GM20431 (cell line): ENCODE data around the gene BDNF.
"Not testable (repeated sequence)": the region's sequence is repeated elsewhere in the genome, so short reads cannot be mapped to it uniquely, and the experiment has no call there.

Experiments
- in situ Hi-C: fragments of 300-500 bp; cut with MseI, MboI; formaldehyde crosslinking; loops from one replicate; pipeline ENCODE4 v1.15.0; 2020; ENCODE audit warnings: low sequenced_read_pairs; ENCODE audit not compliant: unreplicated experiment

BDNF gene

DNA sequence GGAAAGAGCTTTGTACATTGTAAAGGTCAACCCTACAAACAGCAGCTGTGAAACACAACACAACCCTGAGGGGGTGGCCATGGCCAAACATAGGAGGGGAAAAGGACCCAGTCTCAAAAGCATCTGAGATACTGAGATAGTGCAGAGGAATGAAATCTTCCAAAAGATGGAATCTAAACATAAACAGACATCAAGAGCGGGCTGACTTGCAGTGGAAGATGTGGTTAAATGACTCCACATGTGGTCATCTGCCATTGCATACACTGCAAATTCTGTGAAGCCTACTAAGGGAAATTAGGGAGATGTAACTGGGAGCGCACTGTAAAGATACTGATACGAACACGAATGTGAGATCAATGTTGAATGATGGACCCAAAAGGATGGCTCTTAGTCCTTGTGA is 22.0 kb downstream of the BDNF start:
- in situ Hi-C loops, result loop anchor here (25.0 kb wide), 3 partner anchors 859 to 1659 kb away; no protein-coding TSS in a partner anchor

DNA sequence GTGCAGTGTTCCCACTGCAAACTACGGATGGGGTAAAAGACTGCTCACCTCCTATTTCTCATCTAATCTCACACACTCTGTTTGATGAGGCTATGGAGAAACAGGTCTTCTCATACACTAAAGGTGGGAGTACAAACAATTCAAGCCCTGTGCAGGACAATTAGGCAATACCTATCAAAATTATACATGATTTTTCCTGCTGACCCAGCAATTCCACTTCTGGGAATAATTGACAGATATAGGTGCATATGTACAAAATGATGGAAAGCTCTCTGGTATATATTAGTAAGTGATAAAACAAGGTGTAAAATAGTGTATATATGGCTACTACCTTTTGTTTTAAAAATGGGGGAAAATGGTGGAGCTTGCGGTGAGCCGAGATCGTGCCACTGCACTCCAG is 23.1 kb downstream of the BDNF start:
- in situ Hi-C loops, result loop anchor here (25.0 kb wide), 3 partner anchors 860 to 1660 kb away; no protein-coding TSS in a partner anchor

DNA sequence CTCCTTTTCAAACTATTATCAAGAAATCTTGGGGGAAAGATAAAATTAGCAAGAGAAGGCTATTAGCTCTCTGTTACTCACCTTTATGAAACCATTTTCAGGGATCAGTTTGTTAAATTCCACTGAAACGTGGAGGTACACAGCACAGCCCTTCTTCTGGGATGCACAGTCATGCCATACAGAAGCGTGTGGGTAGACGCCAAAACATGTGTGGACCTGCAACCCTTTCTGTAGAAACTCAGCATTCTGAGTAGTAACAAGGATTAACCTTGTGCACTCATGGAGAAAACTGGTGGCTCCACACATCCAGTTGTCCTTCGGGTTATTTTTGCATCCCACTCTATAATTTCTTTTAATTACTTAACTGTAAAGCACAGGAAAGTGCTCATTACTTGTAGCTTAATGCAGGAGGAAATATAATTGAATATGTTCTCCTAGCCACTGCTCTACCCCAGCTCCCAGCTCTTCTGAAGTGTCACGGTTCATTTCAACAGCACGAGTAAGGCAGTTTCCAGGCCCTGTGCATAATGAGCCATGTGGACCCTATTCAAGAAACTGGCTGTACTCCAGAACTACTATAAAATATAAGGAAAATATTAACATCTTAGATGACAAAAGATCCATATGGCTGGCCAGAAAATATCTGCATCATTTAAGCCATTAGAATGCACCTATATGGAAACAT is 26.1 kb downstream of the BDNF start:
- in situ Hi-C loops, result no loop called here

DNA sequence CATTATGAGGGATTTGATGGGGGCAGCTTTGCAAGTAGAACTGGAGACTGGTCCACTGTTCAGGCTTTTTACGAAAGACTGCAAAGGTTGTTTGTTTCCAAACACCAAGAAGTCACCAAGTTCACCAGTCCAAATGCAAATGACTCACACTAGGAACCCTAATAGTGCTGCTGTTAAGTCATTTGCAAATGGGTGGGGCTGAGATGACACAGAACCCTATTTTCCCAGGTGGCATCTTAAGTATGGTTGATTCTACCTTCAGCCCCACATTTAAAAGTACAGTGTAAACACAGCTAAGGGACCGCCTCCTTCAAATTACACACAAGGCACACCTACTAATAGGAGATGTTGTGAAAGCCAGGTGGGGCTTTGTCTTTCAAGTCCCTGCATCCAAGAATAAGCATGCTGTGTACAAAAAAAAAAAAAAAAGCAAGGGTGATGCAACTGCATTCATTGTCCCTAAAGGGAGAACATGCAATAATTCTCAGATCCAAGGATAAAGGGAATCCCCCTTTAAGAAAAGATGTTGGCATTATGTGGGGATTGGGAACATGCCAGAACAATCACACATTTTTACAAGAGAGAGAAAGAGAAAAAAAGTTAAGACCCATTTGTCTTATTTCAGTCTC is 27.3 kb downstream of the BDNF start:
- in situ Hi-C loops, result no loop called here

DNA sequence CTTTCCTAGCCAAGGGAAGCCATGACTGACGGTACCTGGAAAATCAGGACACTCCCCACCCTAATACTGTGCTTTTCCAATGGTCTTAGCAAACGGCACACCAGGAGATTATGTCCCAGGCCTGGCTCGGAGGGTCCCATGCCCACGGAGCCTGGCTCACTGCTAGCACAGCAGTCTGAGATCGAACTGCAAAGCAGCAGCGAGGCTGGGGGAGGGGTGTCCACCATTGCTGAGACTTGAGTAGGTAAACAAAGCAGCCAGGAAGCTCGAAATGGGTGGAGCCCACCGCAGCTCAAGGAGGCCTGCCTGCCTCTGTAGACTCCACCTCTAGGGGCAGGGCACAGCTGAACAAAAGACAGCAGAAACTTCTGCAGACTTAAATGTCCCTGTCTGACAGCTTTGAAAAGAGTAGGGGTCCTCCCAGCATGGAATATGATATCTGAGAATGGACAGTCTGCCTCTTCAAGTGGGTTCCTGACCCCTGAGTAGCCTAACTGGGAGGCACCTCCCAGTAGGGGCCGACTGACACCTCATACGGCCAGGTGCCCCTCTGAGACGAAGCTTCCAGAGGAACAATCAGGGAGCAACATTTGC is 34.6 kb downstream of the BDNF start:
- in situ Hi-C loops, result not testable (repeated sequence)

DNA sequence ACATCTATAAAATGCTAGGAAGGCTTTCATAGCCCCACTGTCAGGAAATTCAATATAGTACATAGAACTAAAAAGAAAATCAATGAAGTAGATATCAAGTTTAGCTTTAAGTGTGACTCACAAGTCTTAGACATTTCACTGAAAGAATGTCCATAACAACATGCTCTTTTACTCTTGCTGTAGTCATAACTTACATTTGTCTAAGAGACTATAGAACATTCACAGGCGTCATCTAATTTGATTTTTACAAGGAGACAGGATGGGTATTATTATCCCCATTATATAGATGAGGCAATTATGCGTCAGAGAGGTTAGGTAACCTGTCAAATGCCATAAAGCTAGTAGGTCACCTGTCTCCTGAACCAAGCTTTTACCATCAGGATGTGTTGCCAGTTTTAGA is 36.9 kb downstream of the BDNF start:
- in situ Hi-C loops, result no loop called here

DNA sequence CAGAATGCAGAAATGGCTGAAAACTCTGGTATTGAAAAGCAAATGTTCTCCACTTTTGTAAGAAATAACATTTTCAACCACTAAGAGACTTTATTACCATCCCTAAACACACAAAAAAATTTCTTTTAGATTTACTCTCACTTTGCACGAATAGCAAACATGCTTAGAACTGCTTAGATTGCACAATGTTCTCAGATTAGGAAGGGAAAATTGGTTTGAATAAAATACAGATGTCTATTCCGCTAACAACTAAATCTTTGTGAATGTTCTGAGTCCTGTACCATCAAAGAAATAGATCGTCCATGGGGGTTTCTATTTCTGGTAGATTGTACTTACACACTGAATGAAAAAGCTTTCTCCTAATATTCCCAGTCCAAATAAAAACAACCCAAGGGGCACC is 40.1 kb downstream of the BDNF start:
- in situ Hi-C loops, result no loop called here

DNA sequence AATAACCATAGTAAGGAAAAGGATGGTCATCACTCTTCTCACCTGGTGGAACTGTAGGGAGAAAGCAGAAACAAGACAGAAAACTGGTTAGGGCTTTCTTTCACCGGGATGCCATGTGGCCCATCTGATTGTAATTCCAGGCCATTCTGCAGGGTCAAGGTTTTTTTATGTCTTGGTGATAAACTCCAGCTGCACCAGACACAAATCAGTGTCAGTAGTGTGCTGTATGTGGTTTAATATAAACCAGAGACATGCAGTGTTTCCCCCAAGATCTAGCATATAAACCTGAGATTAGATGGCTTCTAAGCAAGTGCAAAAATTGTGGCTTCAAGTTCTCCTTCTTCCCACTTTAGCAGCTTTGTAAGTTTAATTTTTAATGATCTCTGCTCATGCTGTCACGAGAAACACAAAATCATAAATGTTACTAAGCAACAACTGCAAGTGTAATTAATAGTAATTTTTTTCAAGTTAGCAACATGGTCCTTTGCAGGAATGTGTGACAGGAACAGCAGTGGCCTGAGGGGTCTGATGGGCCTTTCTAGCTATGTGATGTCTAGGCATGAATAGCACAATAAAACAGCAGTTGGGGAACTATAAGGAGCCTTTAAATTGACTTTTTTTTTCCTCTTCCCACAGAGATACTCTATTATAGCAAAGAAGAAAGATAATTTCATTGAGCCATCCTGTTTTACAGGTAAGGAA is 41.6 kb downstream of the BDNF start:
- in situ Hi-C loops, result no loop called here

DNA sequence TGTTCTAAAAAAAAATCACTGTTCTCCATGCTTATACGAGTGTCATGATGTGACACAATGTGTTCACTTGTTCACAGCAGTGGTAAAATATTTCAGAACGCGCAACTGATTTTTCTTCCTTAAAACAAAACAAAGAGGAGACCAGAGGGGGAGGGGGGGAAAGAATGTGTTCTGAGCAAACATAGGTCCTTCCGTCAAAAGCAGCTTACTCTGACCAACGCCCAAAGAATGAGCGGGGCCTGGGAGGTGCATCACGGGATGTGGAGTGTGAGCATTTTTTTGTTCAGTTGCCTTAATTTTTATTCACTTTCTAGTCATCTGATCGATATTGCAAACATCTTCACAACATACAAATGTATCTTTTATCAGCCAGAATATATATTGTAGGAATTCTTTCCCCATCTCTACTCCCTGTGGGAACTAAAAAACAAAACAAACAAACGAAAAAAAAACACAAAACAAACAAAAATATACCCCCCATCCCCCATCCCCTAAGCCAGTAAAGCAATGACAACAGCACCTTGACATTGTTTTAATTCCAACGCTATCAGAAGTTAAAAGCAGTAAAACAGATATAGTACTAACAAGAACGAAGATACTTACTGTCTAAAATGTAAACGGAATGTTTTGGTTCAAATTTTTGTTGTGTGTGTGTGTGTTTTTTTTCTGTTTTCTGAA is 43.3 kb downstream of the BDNF start:
- in situ Hi-C loops, result no loop called here

DNA sequence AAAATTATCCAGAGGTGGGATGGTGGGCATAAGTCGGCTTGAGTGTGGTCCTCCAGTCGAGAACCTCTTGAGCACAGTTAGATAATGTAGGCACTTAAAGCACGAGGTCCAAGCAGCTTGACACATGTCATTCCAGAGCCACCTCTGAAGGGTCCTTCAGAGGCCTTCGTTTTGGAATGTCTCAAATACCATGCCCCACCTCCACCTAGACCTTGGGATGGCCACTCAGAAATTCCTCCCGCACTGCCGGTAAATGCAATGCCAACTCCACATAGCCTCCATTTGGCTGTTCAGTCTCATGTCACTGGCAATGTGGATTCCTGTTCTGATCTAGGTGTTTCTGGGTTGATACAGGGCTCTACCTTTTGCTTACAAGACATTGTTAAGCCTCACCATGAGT is 43.9 kb downstream of the BDNF start:
- in situ Hi-C loops, result no loop called here

DNA sequence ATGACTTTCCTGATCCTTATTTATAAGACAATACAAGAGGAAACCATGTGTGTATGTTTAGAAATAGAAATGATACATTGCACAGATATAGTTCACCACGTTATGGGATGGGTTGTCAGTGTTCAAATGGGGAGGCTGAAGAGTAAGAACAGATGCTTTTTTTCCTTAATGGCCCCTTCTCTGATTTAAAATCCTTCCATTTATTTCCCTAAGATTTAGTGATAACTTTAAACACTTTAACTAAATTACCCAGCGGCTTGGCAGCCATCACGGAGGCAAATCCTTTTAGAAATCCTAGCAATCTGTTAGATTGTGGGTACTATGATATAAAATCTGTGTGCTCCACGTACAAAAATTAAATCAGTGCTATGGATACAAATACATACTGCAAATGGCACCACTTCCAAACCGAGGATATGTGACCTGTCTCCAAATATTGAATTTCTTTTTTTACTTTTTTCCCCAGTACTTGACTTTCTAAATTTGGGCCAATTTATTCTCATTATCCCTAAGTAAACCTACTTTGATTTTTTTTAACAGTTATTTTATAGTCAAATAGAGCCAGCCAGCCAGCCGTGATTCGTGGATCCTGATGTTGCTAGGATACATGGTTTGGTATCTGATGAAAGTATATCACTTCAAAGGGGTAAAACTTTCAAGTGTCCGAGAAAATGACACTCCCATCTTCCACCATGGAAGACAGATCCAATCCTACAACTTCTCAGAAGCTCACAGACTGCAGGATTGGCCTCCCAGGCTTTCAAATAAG is 46.1 kb downstream of the BDNF start:
- in situ Hi-C loops, result no loop called here

DNA sequence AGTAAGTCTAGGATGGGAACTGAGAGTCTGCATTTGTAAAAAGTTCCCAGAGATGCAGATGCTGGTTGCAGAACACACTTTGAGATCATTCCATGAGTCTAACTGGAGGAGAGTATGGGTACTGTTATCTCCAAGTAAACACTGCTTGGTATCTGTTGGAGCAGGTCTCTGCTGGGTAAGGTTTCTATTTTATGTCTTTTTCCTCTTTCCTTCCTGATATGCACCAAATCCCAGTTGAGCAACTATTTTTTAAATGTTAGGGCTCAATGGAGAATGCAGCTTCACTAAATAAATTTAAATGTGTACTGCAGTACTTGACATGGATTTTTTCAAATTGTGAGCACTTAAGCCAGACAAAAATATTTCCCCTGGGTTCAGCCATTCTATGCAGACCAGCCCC is 48.5 kb downstream of the BDNF start:
- in situ Hi-C loops, result no loop called here

DNA sequence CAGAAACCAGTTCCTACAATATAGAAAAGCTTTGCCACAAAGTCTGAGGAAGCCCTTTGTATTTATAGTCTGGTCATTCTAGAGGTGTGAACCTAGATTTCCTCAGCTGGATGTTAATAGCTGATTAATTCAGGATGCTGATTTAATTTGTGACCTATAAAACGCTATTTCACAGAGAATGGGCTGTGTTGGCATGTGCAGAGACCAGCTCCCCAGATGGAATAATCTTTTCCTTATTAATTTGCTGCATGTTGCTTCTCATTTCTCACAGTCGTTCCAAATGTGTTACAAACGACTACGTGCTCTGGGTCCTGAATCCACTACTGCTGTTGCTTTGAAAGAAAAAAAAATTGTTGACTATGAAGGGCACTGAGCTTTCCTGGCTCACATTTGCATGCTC is 49.3 kb downstream of the BDNF start:
- in situ Hi-C loops, result no loop called here

DNA sequence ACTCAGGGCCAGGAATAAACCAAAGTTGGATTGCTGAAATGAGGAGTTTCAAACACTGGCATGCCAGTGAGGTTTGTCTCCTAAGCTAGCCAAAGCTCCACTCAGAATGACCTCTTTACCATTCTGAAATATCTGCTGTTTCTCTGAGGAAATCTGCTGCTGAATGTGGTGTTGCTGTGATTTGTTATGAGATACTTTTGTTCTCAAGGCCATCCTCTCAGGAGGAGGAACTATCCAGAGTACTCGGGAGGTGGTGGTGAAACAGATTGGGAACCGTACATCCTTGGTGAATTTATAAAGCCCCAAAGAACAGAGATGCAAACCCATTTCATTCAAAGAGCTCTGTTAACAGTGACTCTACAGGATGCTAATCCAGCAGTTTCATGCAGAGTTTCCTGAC is 50.5 kb downstream of the BDNF start:
- in situ Hi-C loops, result no loop called here

DNA sequence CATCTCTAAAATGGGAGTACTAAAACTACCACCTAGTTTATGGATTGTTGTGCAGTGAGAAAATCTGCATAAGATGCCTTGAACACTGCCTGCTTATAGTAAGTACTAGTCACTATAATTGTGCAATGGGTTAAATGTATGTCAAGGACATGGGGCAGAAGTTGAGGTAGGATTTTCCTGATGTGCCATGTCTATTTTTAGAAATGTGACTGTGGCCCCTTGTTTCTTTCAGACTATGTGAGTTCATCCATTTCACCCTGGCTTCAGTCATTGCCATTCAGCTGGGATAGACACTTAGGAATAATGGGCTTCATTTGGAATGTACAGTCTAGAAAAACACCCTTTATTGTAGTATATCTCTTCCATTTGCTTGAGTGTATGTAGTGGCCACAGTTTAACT is 51.4 kb downstream of the BDNF start:
- in situ Hi-C loops, result no loop called here

DNA sequence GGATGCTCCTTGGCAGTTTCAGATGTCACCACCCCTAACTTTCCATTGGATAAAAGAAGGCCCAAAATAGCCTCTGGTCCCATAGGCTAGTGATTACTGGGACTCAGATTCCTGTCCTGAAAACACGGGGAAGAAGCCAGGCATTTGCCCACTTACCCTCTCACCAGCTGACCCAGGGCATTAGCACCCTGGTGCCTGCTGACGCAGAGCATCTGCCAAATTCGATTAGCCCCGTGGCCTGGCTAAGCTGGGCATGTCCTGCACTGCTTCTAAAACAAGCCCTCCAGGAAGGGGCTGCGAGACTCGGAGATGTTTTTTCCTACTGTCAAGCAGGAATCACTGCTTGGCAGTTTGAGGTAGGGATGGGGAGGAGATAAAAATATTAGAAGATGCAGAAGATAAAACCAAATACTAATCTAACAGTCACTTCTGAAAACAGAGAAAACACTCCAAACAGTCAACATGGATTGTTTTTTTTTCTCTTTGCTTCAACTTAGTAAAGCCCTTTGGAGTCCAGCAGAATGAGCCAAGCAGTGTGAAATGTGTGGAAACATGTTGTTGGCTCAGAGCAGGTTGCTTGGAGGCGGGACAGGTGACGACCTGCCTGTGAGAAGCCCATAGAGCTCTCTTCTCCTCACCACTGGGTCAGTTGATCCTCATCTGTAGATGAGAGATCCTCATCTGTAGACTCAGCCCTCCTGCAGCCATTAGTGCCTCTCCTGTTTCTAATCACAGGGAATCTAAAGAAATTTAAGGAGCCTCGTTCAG is 54.0 kb downstream of the BDNF start:
- in situ Hi-C loops, result no loop called here

DNA sequence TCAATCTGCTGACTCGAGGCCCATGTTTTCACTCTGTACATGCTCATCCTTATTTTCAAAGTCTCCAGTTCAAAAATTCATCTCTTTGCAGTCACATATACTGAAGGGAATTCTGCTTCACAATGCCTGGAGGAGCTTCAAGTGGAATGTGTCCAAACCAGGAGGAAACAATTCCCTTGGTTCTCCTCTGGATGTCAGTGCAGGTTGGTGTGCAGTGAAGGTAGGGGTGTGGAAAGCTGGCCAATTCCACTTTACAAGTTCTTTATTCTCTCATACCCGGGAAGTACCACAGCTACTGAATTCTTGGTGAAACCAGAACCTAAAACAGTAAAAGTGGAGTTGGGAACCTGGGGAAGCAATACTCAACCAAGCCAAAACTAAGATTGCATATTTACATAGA is 57.3 kb downstream of the BDNF start:
- in situ Hi-C loops, result no loop called here

DNA sequence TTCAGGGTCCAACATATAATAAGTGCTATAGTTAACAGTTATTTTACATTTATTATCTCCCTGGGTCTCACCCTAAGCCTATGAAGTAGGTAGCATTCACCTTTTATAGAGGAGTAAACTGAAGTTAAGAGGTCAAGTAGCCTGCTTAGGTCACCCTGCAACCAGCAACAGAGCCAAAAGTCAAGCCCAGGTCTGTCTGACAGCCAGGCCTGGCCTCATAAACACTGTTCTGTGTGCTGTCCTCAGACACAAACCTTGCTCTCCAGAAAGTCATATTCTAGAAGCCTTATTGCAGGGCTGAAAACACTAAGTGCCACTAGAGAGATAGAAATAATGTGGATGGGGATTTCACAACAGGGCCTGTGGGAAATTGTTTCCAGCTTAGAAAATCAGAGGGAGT is 59.3 kb downstream of the BDNF start:
- in situ Hi-C loops, result no loop called here

DNA sequence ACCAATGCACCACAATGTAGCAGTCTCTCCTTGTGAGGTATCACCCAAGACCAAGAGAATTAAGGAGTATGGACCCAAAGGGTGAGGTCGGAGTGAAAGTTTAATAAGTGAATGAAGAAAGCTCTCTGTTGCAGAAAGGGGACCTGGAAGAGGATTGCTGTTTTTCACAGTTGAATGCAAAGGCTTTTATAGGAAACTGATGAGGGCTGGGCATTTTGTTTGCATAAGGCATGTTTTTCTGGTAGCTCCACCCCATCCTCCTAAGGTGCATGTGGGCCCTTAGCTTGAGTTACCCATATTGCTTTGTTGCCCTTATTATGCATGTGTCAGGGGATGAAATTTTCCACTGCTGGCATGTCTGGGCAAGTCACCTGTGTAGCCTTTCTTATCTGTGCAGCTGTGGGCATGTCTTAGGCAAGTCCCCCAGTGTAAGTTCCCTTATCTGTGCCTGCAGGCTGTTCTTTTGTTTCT is 64.7 kb downstream of the BDNF start:
- in situ Hi-C loops, result no loop called here
